CD8-positive, alpha-beta memory T cell (primary cell): Measurements from ENCODE around the gene SEPTIN1. TPM values are rescaled to one million over a fixed set of nuclear protein-coding genes. Genes with fewer than 3 reads are reported as not detected.
A peak's percentile ranks its signal among the peaks of the same experiment; 100 is the strongest.

Source experiments
- CTCF ChIA-PET: fragments of 350-600 bp; sonication (Branson Sonifier 250); formaldehyde crosslinking; loops from one replicate; lab custom pipeline; 2021; ENCODE audit warnings: antibody characterized with exemption; lab: Charles Lee
- POLR2A ChIA-PET: fragments of 350-600 bp; sonication (Branson Sonifier 250); formaldehyde crosslinking; loops from one replicate; lab custom pipeline; 2021; ENCODE audit warnings: antibody characterized with exemption; lab: Charles Lee
- DNase-seq, 5 donors: peaks; one replicate each; pipeline versions ENCODE4 v3.0.0 to v3.0.0-alpha.2; 2020 to 2022; ENCODE audit warnings: mixed read lengths in 1 of 5
- H3K27ac ChIP-seq: one replicate; pipeline ENCODE4 v1.7.0; 2013; ENCODE audit warnings: low read depth, mild to moderate bottlenecking, low read length, moderate library complexity
- H3K27me3 ChIP-seq: 2 replicates; pipeline ENCODE4 v1.7.0; 2013; ENCODE audit warnings: low read length, mild to moderate bottlenecking; ENCODE audit not compliant: insufficient read depth, poor library complexity, severe bottlenecking
- H3K36me3 ChIP-seq: 2 replicates; pipeline ENCODE4 v1.7.0; 2013; ENCODE audit warnings: mild to moderate bottlenecking, low read length, moderate library complexity; ENCODE audit not compliant: insufficient read depth
- H3K4me1 ChIP-seq: 2 replicates; pipeline ENCODE4 v1.7.0; 2013; ENCODE audit warnings: mild to moderate bottlenecking, low read length, moderate library complexity; ENCODE audit not compliant: insufficient read depth
- H3K4me3 ChIP-seq: 2 replicates; pipeline ENCODE4 v1.7.0; 2013; ENCODE audit warnings: mild to moderate bottlenecking, low read length
- H3K9me3 ChIP-seq: 2 replicates; pipeline ENCODE4 v1.7.0; 2013; ENCODE audit warnings: mild to moderate bottlenecking, low read length
- H3K27ac Mint-ChIP-seq, 8 donors: one replicate each; pipeline ENCODE4 v1.8.0; 2020 to 2021; ENCODE audit warnings: mixed read lengths in 8 of 8, mild to moderate bottlenecking in 6 of 8, inconsistent platforms in 3 of 8, moderate library complexity in 3 of 8
- H3K27me3 Mint-ChIP-seq, 2 donors: one replicate each; pipeline ENCODE4 v1.8.0; 2020 to 2021; ENCODE audit warnings: mixed read lengths in 2 of 2, mild to moderate bottlenecking in 1 of 2, moderate library complexity in 1 of 2
- H3K36me3 Mint-ChIP-seq, 3 donors: one replicate each; pipeline ENCODE4 v1.8.0; 2020 to 2021; ENCODE audit warnings: mixed read lengths in 3 of 3, inconsistent platforms in 1 of 3, mild to moderate bottlenecking in 1 of 3
- H3K4me1 Mint-ChIP-seq, 3 donors: one replicate each; pipeline ENCODE4 v1.8.0; 2020 to 2021; ENCODE audit warnings: mixed read lengths in 3 of 3, inconsistent platforms in 1 of 3, mild to moderate bottlenecking in 1 of 3
- H3K4me3 Mint-ChIP-seq, 7 donors: one replicate each; pipeline ENCODE4 v1.8.0; 2020 to 2021; ENCODE audit warnings: mixed read lengths in 7 of 7, mild to moderate bottlenecking in 6 of 7, moderate library complexity in 4 of 7, inconsistent platforms in 2 of 7
- H3K9me3 Mint-ChIP-seq, 5 donors: one replicate each; pipeline ENCODE4 v1.8.0; 2020 to 2022; ENCODE audit warnings: mixed read lengths in 5 of 5, mild to moderate bottlenecking in 3 of 5, moderate library complexity in 2 of 5, inconsistent platforms in 1 of 5
- polyA plus RNA-seq: library from polyadenylated mRNA; unstranded; fragments of 300-500 nt; fragmentation: Illumina TruSeq; gene quantifications from one replicate; pipeline ENCODE4 v1.2.3, GENCODE V29; 2021
- total RNA-seq, 2 experiments: library from RNA; stranded (reverse); gene quantifications; one replicate each; pipeline ENCODE4 v1.2.3, GENCODE V29; 2021

The SEPTIN1 gene
- total and polyA plus RNA-seq, 3 experiments from 2014 or later: 187 to 227 (median 193) TPM

DNA sequence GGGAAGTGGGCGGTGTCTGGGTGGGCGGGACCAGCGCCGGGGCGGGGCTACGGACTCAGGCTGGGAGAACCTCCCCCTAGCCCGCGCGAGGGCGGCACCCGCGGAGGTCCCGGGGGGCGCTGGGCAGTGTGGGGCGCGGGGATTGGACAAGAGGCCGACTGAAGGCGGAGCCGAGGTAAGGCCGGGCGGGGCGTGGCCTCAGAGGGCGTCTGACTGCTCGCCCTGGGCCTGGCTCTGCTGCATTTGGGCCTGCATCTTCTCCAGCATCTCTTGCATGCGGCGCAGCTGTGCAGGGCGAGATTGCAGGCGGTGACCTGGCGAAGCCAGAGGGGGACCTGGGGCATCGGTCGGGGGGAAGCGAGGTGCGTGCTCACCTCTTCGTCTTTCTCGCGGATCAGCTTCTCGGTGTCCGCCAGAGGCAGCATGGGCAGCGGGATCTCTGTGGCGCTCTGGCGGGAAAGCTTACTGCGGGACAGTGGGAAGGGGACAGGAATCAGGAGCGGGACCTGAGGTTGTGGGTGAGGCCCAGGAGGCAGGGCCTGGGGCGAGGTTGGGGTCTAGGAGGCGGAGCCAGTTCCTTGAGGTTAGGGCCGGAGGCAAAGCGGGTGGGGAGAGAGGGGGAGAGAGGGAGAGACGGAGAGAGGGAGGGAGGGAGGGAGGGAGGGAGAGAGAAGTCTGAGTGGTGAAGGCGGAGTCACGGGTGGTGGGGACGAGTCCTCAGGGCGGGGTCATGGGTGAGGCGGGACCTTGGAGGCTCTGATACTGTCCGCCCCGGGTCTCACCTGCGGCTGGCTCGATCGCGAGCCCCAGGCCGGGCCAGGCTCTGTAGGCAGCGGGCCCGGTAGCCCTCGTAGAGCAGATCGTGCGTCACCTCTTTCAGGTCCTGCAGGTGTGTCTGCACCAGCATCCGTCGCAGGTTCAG lies 3.9 kb downstream of the SEPTIN1 start:
- H3K27me3 ChIP-seq: no peaks in the 10 kb centered on the region
- peaks cover 64% of the 10 kb centered on the region for H3K4me1 ChIP-seq
- H3K36me3 ChIP-seq: no peaks in the 10 kb centered on the region
- ChIA-PET POLR2A (interaction anchor here (0.6 to 2.4 kb wide), 13 partner anchors 9 to 1495 kb away, joined by 3 to 12 read pairs (median 5); partner anchors contain the start of genes ALDOA, PRR14, ZNF48 and ZNF771), CTCF (interaction anchor here (0.7 to 1.5 kb wide), 4 partner anchors 9 to 40 kb away, joined by 3 read pairs; partner anchors contain the start of gene ZNF48)
- Mint-ChIP-seq H3K9me3 (no peaks in the 10 kb centered on the region), H3K27me3 (peaks cover 0 to 2% of the 10 kb centered on the region in 2 donors), H3K27ac (peak overlapping the region; percentile 99 to 100 (median 100)), H3K4me3 (peak overlapping the region; percentile 92 to 100 (median 96)), H3K36me3 (peaks cover 3 to 32% (median 3%) of the 10 kb centered on the region in 3 donors), H3K4me1 (peaks cover 55 to 63% (median 55%) of the 10 kb centered on the region in 3 donors)
- peak overlapping the region; percentile 99 for H3K4me3 ChIP-seq
- DNase-seq: peak; percentile 99 to 100 (median 99)
- peak overlapping the region; percentile 99 for H3K27ac ChIP-seq
- no peaks in the 10 kb centered on the region for H3K9me3 ChIP-seq

GRCh38 chr16:30377812-30378235 lies 4.5 kb downstream of the SEPTIN1 start:
- peak overlapping the region; percentile 99 to 100 (median 100) for H3K27ac Mint-ChIP-seq
- peaks cover 57% of the 10 kb centered on the region for H3K4me1 ChIP-seq
- peaks cover 0 to 2% of the 10 kb centered on the region in 2 donors for H3K27me3 Mint-ChIP-seq
- H3K4me3 ChIP-seq: peak overlapping the region; percentile 99
- H3K4me1 Mint-ChIP-seq: peaks cover 49 to 58% (median 50%) of the 10 kb centered on the region in 3 donors
- H3K36me3 ChIP-seq: no peaks in the 10 kb centered on the region
- H3K27me3 ChIP-seq: no peaks in the 10 kb centered on the region
- peak overlapping the region; percentile 99 for H3K27ac ChIP-seq
- POLR2A ChIA-PET: interaction anchor here (0.6 to 2.4 kb wide), 11 partner anchors 8 to 675 kb away, joined by 3 to 12 read pairs (median 5); partner anchors contain the start of genes ALDOA, PRR14, ZNF48 and ZNF771
- DNase-seq: peak; percentile 81 to 95 (median 88)
- no peaks in the 10 kb centered on the region for H3K9me3 ChIP-seq
- CTCF ChIA-PET: interaction anchor here (0.7 to 1.5 kb wide), 5 partner anchors 9 to 40 kb away, joined by 3 read pairs; partner anchors contain the start of gene ZNF48
- H3K9me3 Mint-ChIP-seq: no peaks in the 10 kb centered on the region
- H3K4me3 Mint-ChIP-seq: peak overlapping the region; percentile 92 to 100 (median 96)
- peaks cover 3 to 32% (median 3%) of the 10 kb centered on the region in 3 donors for H3K36me3 Mint-ChIP-seq

GRCh38 chr16:30377050-30377811 lies 5.1 kb downstream of the SEPTIN1 start:
- H3K4me3 Mint-ChIP-seq: peak overlapping the region; percentile 92 to 100 (median 96)
- Histone ChIP-seq H3K4me1 (peaks cover 53% of the 10 kb centered on the region), H3K4me3 (peak overlapping the region; percentile 99), H3K27me3 (no peaks in the 10 kb centered on the region), H3K36me3 (no peaks in the 10 kb centered on the region), H3K9me3 (no peaks in the 10 kb centered on the region), H3K27ac (peak overlapping the region; percentile 99)
- peak overlapping the region; percentile 99 to 100 (median 100) for H3K27ac Mint-ChIP-seq
- DNase-seq: peak in 1 of 5 donors; percentile 42
- peaks cover 43 to 56% (median 46%) of the 10 kb centered on the region in 3 donors for H3K4me1 Mint-ChIP-seq
- H3K36me3 Mint-ChIP-seq: peaks cover 3 to 32% (median 3%) of the 10 kb centered on the region in 3 donors
- peaks cover 0 to 2% of the 10 kb centered on the region in 2 donors for H3K27me3 Mint-ChIP-seq
- H3K9me3 Mint-ChIP-seq: no peaks in the 10 kb centered on the region
- ChIA-PET CTCF (interaction anchor here (1.0 to 1.5 kb wide), 4 partner anchors 8 to 41 kb away, joined by 3 read pairs; no protein-coding TSS in a partner anchor), POLR2A (interaction anchor here (0.7 to 2.3 kb wide), 9 partner anchors 18 to 675 kb away, joined by 3 to 12 read pairs (median 5); partner anchors contain the start of genes ALDOA, ZNF48 and ZNF771)

DNA sequence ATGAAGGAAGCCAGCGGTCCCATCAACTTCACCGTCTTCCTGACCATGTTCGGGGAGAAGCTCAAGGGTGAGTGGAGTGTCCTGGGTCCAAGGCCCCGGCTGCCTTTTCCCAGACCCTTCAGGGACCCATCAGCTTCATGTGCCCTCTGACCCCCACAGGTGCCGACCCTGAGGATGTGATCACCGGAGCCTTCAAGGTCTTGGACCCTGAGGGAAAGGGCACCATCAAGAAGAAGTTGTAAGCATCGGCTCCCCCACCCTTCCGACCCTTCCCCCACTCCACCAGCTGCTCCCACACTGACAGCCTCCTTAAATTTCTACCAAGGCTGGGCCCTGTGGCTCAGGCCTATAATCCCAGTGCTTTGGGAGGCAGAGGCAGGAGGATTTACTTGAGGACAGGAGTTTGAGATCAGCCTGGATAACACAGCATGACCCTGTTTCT lies 5.9 kb downstream of the SEPTIN1 start:
- ChIA-PET POLR2A (interaction anchor here (0.6 to 0.8 kb wide), 2 partner anchors 282 to 288 kb away, joined by 3 read pairs; no protein-coding TSS in a partner anchor), CTCF (interaction anchor here (1.4 to 1.7 kb wide), 2 partner anchors 20 to 33 kb away, joined by 3 to 5 read pairs; no protein-coding TSS in a partner anchor)
- Histone ChIP-seq H3K4me1 (peaks cover 52% of the 10 kb centered on the region), H3K27me3 (no peaks in the 10 kb centered on the region), H3K4me3 (no peak overlapping the region), H3K9me3 (no peaks in the 10 kb centered on the region), H3K27ac (peak overlapping the region; percentile 99), H3K36me3 (no peaks in the 10 kb centered on the region)
- Mint-ChIP-seq H3K4me3 (peak overlapping the region in 2 of 7 donors; percentile 11 to 97), H3K27me3 (peaks cover 0 to 2% of the 10 kb centered on the region in 2 donors), H3K36me3 (peaks cover 3 to 29% (median 3%) of the 10 kb centered on the region in 3 donors), H3K9me3 (no peaks in the 10 kb centered on the region), H3K4me1 (peaks cover 44 to 54% (median 44%) of the 10 kb centered on the region in 3 donors), H3K27ac (peak overlapping the region in 6 of 8 donors; percentile 78 to 100 (median 100))
- no peak for DNase-seq

- peak overlapping the region in 7 of 8 donors; percentile 70 to 100 (median 88) for H3K27ac Mint-ChIP-seq
- H3K27me3 Mint-ChIP-seq: peaks cover 0 to 2% of the 10 kb centered on the region in 2 donors
- POLR2A ChIA-PET: interaction anchor here (0.7 kb wide), 1 partner anchor 35 kb away, joined by 4 read pairs; no protein-coding TSS in a partner anchor
These were observed 6.5 kb downstream of the SEPTIN1 start for GRCh38 chr16:30375864-30376263.

GRCh38 chr16:30374538-30374937 lies 7.8 kb downstream of the SEPTIN1 start, which contains the start of gene MYL11:
TSS of gene MYL11 (plus strand) at chr16:30374802. CDS start at chr16:30374858, 56 bp downstream.
- Histone ChIP-seq H3K4me1 (peaks cover 37% of the 10 kb centered on the region), H3K36me3 (no peaks in the 10 kb centered on the region), H3K27ac (no peak within 1 kb of the TSS), H3K4me3 (no peak within 1 kb of the TSS), H3K27me3 (no peaks in the 10 kb centered on the region), H3K9me3 (no peaks in the 10 kb centered on the region)
- H3K36me3 Mint-ChIP-seq: peaks cover 0 to 20% (median 0%) of the 10 kb centered on the region in 3 donors
- peak within 1 kb of the TSS in 3 of 7 donors; percentile 26 to 57 (median 36) for H3K4me3 Mint-ChIP-seq
- H3K4me1 Mint-ChIP-seq: peaks cover 32 to 45% (median 35%) of the 10 kb centered on the region in 3 donors
- H3K27ac Mint-ChIP-seq: peak within 1 kb of the TSS in 7 of 8 donors; percentile 70 to 100 (median 87)
- CTCF ChIA-PET: interaction anchor here (1.7 kb wide), 1 partner anchor 35 kb away, joined by 5 read pairs; no protein-coding TSS in a partner anchor
- no peaks in the 10 kb centered on the region for H3K9me3 Mint-ChIP-seq
- no peak for DNase-seq
- POLR2A ChIA-PET: no interaction called here
- peaks cover 0 to 4% of the 10 kb centered on the region in 2 donors for H3K27me3 Mint-ChIP-seq

More at GRCh38 chr16:30375864-30376263, 6.5 kb downstream of the SEPTIN1 start:
- H3K4me3 Mint-ChIP-seq: no peak overlapping the region
- peaks cover 50% of the 10 kb centered on the region for H3K4me1 ChIP-seq
- H3K4me3 ChIP-seq: no peak overlapping the region
- no peaks in the 10 kb centered on the region for H3K9me3 ChIP-seq
- H3K4me1 Mint-ChIP-seq: peaks cover 44 to 54% (median 46%) of the 10 kb centered on the region in 3 donors
- H3K36me3 Mint-ChIP-seq: peaks cover 3 to 25% (median 3%) of the 10 kb centered on the region in 3 donors
- H3K36me3 ChIP-seq: no peaks in the 10 kb centered on the region
- H3K27ac ChIP-seq: no peak overlapping the region
- no peak for DNase-seq
- no peaks in the 10 kb centered on the region for H3K27me3 ChIP-seq
- CTCF ChIA-PET: interaction anchor here (1.7 kb wide), 1 partner anchor 34 kb away, joined by 5 read pairs; no protein-coding TSS in a partner anchor
- H3K9me3 Mint-ChIP-seq: no peaks in the 10 kb centered on the region
